ENCODE measurements around the gene CAPN13.

- no peak for TF ChIP-seq CTCF (IDR thresholded peaks at IDR 0.05 in 8 of 11, conservative IDR thresholded peaks at IDR 0.05 in 3 of 11)
- TF ChIP-seq POLR2AphosphoS5 (IDR thresholded peaks at IDR 0.05) = no peak
- TF ChIP-seq POLR2A (IDR thresholded peaks at IDR 0.05) = no peak
Observed at GRCh38 chr2:30765876-30766470, 41.3 kb downstream of the CAPN13 start.

All from spleen (tissue), 7 donors.